ENCODE data around the gene MAMDC2.

The MAMDC2 gene

GRCh38 chr9:70147651-70148050 is 104.0 kb downstream of the MAMDC2 start:
- no peaks in the 10 kb centered on the region for H3K9me3 ChIP-seq (ENCODE audit: insufficient read depth, low read length)
- H3K27me3 ChIP-seq (ENCODE audit: low read length), result no peaks in the 10 kb centered on the region
- H3K36me3 ChIP-seq (ENCODE audit: low read length), result no peaks in the 10 kb centered on the region
- H2AFZ ChIP-seq (ENCODE audit: low read depth, low read length, severe bottlenecking), result no peak overlapping the region
- no peaks in the 10 kb centered on the region for H4K20me1 ChIP-seq (ENCODE audit: low read depth, low read length)
- H3K27ac ChIP-seq (ENCODE audit: low read depth, low read length), result no peak overlapping the region
- H3K9ac ChIP-seq (ENCODE audit: low read length), result no peak overlapping the region
- H3K79me2 ChIP-seq (ENCODE audit: insufficient read depth, low read length), result no peaks in the 10 kb centered on the region
- H3F3A ChIP-seq (ENCODE audit: insufficient read depth), result no peaks in the 10 kb centered on the region
- H3K4me3 ChIP-seq (ENCODE audit: insufficient read depth, low read length, poor library complexity, severe bottlenecking), result no peak overlapping the region
- H3K9me2 ChIP-seq (replicated peaks; ENCODE audit: insufficient read depth, low read length), result no peaks in the 10 kb centered on the region
- H3K4me2 ChIP-seq (ENCODE audit: low read depth, low read length, poor library complexity, severe bottlenecking), result no peak overlapping the region
- TF ChIP-seq EZH2phosphoT487 (conservative IDR thresholded peaks at IDR 0.05; ENCODE audit: low read length) (no peak), CTCF (IDR thresholded peaks at IDR 0.05; ENCODE audit: insufficient read depth, low read length, poor library complexity, severe bottlenecking) (no peak)

GRCh38 chr9:70152350-70152749 is 108.7 kb downstream of the MAMDC2 start:
- H2AFZ ChIP-seq (ENCODE audit: low read depth, low read length, severe bottlenecking), result no peak overlapping the region
- no peak overlapping the region for H3K27ac ChIP-seq (ENCODE audit: low read depth, low read length)
- H3K9ac ChIP-seq (ENCODE audit: low read length), result no peak overlapping the region
- no peaks in the 10 kb centered on the region for H3K9me2 ChIP-seq (replicated peaks; ENCODE audit: insufficient read depth, low read length)
- no peaks in the 10 kb centered on the region for H4K20me1 ChIP-seq (ENCODE audit: low read depth, low read length)
- H3K9me3 ChIP-seq (ENCODE audit: insufficient read depth, low read length), result no peaks in the 10 kb centered on the region
- no peak overlapping the region for H3K4me2 ChIP-seq (ENCODE audit: low read depth, low read length, poor library complexity, severe bottlenecking)
- H3K79me2 ChIP-seq (ENCODE audit: insufficient read depth, low read length), result no peaks in the 10 kb centered on the region
- H3K4me3 ChIP-seq (ENCODE audit: insufficient read depth, low read length, poor library complexity, severe bottlenecking), result no peak overlapping the region
- no peaks in the 10 kb centered on the region for H3F3A ChIP-seq (ENCODE audit: insufficient read depth)
- no peaks in the 10 kb centered on the region for H3K27me3 ChIP-seq (ENCODE audit: low read length)
- TF ChIP-seq EZH2phosphoT487 (conservative IDR thresholded peaks at IDR 0.05; ENCODE audit: low read length) (no peak), CTCF (IDR thresholded peaks at IDR 0.05; ENCODE audit: insufficient read depth, low read length, poor library complexity, severe bottlenecking) (no peak)
- H3K36me3 ChIP-seq (ENCODE audit: low read length), result no peaks in the 10 kb centered on the region

GRCh38 chr9:70156729-70157128 is 113.1 kb downstream of the MAMDC2 start:
- Histone ChIP-seq H4K20me1 (ENCODE audit: low read depth, low read length) (no peaks in the 10 kb centered on the region), H3K9me3 (ENCODE audit: insufficient read depth, low read length) (no peaks in the 10 kb centered on the region), H3K9me2 (replicated peaks; ENCODE audit: insufficient read depth, low read length) (no peaks in the 10 kb centered on the region), H3K79me2 (ENCODE audit: insufficient read depth, low read length) (no peaks in the 10 kb centered on the region), H3K4me3 (ENCODE audit: insufficient read depth, low read length, poor library complexity, severe bottlenecking) (no peak overlapping the region), H3F3A (ENCODE audit: insufficient read depth) (no peaks in the 10 kb centered on the region), H3K9ac (ENCODE audit: low read length) (no peak overlapping the region), H3K27me3 (ENCODE audit: low read length) (no peaks in the 10 kb centered on the region), H2AFZ (ENCODE audit: low read depth, low read length, severe bottlenecking) (no peak overlapping the region), H3K4me2 (ENCODE audit: low read depth, low read length, poor library complexity, severe bottlenecking) (no peak overlapping the region), H3K27ac (ENCODE audit: low read depth, low read length) (no peak overlapping the region), H3K36me3 (ENCODE audit: low read length) (no peaks in the 10 kb centered on the region)
- TF ChIP-seq CTCF (IDR thresholded peaks at IDR 0.05; ENCODE audit: insufficient read depth, low read length, poor library complexity, severe bottlenecking) (no peak), EZH2phosphoT487 (conservative IDR thresholded peaks at IDR 0.05; ENCODE audit: low read length) (no peak)
